MM.1S (cell line): Measurements from ENCODE around the gene MRPL27.

Source experiments
- EZH2 ChIP-seq: fragments of 300-600 bp; sonication (generic); optimal IDR thresholded peaks from 2 replicates; pipeline ENCODE3; 2017; ENCODE audit warnings: low read depth, mild to moderate bottlenecking, antibody characterized with exemption, low read length, mixed read lengths
- EZH2phosphoT487 ChIP-seq: fragments of 300-600 bp; sonication (generic); IDR thresholded peaks from 2 replicates; pipeline ENCODE4 v1.6.1; 2018; ENCODE audit warnings: antibody characterized with exemption, low read length
- TF ChIP-seq, protein P1 (sequence below): fragments of 300-600 bp; sonication (generic); IDR thresholded peaks from 2 replicates; pipeline ENCODE4 v1.5.1; 2016; ENCODE audit warnings: antibody characterized with exemption, low read length, mixed read lengths

DNA sequence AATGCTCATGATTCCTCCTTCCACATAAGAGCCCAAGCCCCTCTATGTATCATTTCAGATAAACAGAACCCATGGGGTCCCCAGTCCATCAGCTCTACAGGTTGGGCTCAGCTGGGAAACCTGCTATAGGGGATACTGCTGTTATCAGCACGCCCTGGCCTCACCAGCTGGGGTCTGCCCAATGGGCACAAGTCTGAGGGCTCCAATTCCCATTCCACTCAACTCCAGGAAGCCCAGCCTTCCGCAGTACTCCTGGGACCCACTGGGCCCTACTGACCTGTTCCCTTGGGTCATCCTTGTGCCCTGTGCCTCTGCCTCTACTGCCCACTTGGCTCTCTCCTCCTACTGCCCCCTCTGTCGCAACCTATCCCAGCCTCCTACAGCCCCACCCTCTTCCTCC is 43.3 kb downstream of the MRPL27 start:
- TF ChIP-seq, protein P1, sequence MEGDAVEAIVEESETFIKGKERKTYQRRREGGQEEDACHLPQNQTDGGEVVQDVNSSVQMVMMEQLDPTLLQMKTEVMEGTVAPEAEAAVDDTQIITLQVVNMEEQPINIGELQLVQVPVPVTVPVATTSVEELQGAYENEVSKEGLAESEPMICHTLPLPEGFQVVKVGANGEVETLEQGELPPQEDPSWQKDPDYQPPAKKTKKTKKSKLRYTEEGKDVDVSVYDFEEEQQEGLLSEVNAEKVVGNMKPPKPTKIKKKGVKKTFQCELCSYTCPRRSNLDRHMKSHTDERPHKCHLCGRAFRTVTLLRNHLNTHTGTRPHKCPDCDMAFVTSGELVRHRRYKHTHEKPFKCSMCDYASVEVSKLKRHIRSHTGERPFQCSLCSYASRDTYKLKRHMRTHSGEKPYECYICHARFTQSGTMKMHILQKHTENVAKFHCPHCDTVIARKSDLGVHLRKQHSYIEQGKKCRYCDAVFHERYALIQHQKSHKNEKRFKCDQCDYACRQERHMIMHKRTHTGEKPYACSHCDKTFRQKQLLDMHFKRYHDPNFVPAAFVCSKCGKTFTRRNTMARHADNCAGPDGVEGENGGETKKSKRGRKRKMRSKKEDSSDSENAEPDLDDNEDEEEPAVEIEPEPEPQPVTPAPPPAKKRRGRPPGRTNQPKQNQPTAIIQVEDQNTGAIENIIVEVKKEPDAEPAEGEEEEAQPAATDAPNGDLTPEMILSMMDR: no peak
- TF ChIP-seq EZH2phosphoT487 (no peak), EZH2 (no peak)
